HG03457 (cell line): ENCODE measurements around the gene TNFSF12.

Experiments used
- ATAC-seq: cut with Tn5 transposase; IDR thresholded peaks from one replicate; pipeline ENCODE4 v1.9.1; 2021; ENCODE audit warnings: moderate number of reproducible peaks; ENCODE audit not compliant: unreplicated experiment

The TNFSF12 gene, protein sequence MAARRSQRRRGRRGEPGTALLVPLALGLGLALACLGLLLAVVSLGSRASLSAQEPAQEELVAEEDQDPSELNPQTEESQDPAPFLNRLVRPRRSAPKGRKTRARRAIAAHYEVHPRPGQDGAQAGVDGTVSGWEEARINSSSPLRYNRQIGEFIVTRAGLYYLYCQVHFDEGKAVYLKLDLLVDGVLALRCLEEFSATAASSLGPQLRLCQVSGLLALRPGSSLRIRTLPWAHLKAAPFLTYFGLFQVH

DNA sequence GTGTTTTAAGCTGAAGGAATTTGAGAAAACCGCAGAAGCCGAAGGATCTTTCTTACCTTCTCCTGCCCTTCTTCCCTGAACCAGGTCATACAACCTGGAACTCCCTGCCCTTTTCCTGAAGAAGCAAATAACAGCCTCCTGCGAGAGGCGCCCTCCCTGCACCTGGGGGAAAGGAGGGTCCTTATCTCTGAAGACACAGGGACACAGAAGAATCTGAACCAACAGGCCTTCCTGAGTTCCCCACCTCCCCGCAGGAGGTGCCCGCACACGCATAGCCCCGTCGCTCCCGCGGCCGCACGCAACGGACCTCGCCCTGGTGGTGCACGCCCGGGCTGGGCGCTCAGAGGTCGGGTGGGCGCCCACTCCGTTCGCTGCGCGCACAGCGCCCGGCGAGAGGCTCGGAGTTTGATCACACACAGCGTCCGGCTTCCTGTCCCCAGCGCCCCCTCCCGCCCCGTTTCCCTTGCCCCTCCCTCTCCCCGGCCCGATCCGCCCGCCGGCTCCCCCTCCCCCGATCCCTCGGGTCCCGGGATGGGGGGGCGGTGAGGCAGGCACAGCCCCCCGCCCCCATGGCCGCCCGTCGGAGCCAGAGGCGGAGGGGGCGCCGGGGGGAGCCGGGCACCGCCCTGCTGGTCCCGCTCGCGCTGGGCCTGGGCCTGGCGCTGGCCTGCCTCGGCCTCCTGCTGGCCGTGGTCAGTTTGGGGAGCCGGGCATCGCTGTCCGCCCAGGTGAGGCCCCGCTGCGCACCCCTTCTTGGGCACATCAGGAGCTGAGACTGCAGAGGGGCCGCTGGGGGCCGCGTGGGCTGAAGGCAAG is at the start of gene TNFSF12:
Gene TNFSF12, plus strand, starts transcription at position 474 of the 816 bp plus-strand sequence. Its CDS starts 96 bp downstream, at position 570.
- ATAC-seq: no peak

- no peak for ATAC-seq
These were observed 49.7 kb upstream of the TNFSF12 start for GRCh38 chr17:7499161-7499560.

- ATAC-seq: no peak
These were observed 47.1 kb upstream of the TNFSF12 start for GRCh38 chr17:7501729-7502128.

- no peak for ATAC-seq
These were observed 46.5 kb upstream of the TNFSF12 start for GRCh38 chr17:7502171-7502847.

- no peak for ATAC-seq
These were observed 45.9 kb upstream of the TNFSF12 start for GRCh38 chr17:7502987-7503386.

- no peak for ATAC-seq
These were observed 45.3 kb upstream of the TNFSF12 start for GRCh38 chr17:7503521-7503920.

DNA sequence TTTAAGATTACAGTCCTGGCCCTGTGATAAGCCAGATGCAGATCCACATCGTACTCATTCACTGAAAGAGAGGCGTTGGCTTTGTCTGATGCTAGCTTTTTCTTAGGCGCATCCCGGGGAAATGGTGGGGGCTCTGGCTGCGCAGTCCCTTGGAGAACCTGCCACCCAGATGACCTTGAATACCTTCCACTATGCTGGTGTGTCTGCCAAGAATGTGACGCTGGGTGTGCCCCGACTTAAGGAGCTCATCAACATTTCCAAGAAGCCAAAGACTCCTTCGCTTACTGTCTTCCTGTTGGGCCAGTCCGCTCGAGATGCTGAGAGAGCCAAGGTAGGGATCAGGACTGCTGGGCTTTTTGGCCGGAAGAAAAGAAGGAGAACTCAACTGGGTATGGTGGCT is 40.7 kb upstream of the TNFSF12 start:
- no peak for ATAC-seq

- ATAC-seq: no peak
These were observed 40.0 kb upstream of the TNFSF12 start for GRCh38 chr17:7508846-7509245.

DNA sequence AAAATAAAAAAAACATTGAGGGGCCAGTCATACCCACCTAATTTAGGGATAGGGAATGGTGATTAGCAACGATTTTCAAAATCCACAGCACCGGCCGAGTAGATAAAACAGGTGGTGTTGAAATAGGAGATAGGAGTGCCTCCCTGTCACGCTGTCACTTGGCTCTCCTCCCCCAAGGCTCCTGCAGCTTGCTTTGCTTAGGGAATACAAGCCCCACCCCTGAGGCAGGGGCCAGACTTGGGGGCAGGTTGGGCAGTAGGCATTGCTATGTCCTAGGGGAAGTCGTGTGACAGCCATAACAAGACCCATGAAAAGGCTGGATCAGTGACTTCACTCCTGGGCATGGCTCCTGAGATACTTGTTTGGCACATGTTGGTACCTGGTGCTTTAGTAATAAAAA is 38.9 kb upstream of the TNFSF12 start:
- no peak for ATAC-seq

DNA sequence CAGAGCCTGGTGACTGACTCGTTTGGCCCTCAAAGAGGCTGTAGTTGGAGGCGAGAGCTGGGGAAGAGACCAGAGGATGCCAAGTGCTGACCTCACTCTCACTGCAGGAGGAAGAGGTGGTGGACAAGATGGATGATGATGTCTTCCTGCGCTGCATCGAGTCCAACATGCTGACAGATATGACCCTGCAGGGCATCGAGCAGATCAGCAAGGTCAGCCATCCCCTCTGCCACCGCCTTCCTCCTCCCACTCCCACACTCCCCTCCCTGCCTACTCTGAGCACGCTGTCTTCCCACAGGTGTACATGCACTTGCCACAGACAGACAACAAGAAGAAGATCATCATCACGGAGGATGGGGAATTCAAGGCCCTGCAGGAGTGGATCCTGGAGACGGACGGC is 37.8 kb upstream of the TNFSF12 start:
- ATAC-seq: no peak

DNA sequence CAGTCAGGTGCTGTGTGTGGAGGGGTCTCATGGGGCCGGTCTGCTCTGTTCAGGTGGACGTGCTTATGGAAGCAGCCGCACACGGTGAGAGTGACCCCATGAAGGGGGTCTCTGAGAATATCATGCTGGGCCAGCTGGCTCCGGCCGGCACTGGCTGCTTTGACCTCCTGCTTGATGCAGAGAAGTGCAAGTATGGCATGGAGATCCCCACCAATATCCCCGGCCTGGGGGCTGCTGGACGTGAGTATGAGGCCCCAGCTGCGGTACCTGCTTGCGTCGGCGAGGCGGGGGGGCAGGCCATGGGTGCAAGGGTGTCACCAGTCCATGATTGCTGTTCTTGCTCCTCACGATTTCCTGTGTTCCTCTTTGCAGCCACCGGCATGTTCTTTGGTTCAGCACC is 36.8 kb upstream of the TNFSF12 start:
- ATAC-seq: no peak

DNA sequence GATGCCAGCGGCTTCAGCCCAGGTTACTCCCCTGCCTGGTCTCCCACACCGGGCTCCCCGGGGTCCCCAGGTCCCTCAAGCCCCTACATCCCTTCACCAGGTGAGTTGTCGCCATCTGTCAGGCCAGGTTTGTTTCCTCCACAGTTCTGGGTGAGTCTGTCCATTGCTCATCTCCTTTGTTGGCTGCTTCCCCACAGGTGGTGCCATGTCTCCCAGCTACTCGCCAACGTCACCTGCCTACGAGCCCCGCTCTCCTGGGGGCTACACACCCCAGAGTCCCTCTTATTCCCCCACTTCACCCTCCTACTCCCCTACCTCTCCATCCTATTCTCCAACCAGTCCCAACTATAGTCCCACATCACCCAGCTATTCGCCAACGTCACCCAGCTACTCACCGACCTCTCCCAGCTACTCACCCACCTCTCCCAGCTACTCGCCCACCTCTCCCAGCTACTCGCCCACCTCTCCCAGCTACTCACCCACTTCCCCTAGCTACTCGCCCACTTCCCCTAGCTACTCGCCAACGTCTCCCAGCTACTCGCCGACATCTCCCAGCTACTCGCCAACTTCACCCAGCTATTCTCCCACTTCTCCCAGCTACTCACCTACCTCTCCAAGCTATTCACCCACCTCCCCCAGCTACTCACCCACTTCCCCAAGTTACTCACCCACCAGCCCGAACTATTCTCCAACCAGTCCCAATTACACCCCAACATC is 35.9 kb upstream of the TNFSF12 start:
- no peak for ATAC-seq

- no peak for ATAC-seq
These were observed 34.9 kb upstream of the TNFSF12 start for GRCh38 chr17:7513850-7514419.

- ATAC-seq: no peak
These were observed 32.8 kb upstream of the TNFSF12 start for GRCh38 chr17:7515911-7516610.

DNA sequence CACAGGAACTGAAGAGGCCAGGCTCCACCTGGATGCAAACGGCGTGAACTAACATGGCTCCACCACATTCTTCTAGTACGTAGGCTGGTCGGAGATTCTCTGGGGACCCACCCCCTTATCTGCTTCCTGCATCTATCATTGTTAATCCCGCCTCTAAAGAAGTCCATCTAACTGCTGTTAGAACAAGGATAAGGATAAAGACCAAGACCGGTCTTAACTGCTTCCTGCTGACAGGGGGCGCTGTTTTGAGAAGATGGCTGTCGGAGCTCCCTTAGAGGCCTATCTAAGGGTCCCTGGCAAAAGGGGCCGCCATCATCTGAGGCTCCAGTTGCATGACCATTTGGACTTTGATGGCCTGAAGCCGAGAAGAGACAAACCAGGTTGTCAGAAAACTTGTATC is 25.8 kb upstream of the TNFSF12 start:
- ATAC-seq: no peak

DNA sequence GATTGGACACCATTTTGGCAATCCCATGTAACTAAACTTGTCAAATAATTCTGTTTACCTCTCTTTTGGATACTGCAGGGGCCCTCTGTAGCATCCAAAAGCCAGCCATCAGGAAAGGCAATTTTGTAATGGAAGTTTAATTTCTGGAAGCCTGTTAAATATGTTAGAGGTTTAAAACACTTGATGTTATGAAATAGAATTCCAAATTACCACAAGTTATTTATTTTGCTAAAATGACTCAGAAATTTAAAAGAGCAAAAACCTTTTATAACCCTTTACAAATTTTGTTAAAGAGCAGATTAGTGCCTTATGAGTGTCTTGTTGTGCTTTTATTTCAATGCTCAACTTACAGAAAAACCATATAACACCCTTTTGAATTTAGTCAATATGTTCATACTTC is 20.0 kb upstream of the TNFSF12 start:
- ATAC-seq: no peak

DNA sequence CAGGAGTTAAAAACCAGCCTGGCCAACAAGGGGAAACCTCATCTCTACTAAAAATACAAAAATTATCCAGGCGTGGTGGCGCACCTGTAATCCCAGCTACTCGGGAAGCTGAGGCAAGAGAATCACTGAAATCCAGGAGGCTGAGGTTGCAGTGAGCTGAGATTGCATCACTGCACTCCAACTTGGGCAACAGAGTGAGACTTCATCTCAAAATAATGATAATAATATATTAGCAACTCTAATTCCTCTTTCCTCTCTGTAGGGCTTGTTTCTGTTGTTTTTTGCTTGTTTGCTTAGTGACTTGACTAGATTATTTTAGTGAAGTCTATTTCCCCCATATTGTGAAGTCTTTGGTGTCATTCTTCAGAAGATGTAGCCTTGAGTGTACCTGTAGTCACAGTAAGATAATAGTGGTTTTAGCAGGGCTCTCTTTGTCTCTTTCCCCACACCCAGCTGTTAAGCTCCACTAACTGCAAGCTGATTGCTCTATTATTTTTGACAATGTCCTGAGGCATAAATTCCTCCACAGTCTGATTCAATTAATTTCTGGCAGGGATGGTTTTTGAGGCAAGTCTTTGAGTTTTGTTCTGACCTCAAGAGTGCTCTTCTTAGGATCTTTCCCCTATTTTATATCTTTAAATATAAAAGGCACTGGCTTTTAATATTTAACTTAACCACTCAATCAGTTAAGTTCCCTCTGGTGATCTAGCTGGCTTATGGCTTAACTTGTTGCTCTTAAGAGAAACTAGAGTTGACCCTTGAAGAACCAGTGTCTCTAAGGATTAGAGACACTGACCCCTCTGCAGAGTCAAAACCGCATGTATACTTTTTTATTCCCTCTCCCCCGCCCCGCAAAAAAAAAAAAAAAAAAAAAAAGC is 18.6 kb upstream of the TNFSF12 start:
- ATAC-seq: no peak

DNA sequence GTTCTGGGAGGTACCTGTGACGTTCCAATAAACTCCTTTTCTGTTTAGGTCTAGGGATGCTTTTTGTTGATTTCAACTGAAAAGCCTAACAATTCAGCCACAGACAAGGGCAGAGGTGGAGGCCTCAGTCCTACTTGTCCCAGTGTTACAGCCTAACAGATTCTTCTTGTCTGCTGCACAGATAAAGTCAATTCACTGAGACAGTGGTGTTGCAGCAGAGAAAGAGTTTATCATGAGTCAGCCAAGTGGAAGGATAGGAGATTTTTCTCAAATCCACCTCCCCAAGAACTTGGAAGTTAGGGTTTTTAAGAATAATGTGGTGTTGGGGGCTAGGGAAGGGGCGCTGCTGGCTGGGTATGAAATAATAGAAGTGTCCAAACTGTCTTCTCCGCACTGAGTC is 10.8 kb upstream of the TNFSF12 start:
- no peak for ATAC-seq

GRCh38 chr17:7538891-7539545 is 9.8 kb upstream of the TNFSF12 start:
- no peak for ATAC-seq
